GM23248 (cell line): Measurements from ENCODE around the gene SIPA1L3.

Source experiments
- EZH2 ChIP-seq: fragments of 200-600 bp; sonication (generic); IDR thresholded peaks from 2 replicates; pipeline ENCODE4 v1.6.1; 2018; ENCODE audit warnings: antibody characterized with exemption, mild to moderate bottlenecking; ENCODE audit not compliant: insufficient read depth, poor library complexity, severe bottlenecking
- EZH2phosphoT487 ChIP-seq: fragments of 200-600 bp; sonication (generic); IDR thresholded peaks from 2 replicates; pipeline ENCODE4 v1.6.1; 2018; ENCODE audit warnings: antibody characterized with exemption, moderate library complexity, mild to moderate bottlenecking, low read depth; ENCODE audit not compliant: insufficient read depth

DNA sequence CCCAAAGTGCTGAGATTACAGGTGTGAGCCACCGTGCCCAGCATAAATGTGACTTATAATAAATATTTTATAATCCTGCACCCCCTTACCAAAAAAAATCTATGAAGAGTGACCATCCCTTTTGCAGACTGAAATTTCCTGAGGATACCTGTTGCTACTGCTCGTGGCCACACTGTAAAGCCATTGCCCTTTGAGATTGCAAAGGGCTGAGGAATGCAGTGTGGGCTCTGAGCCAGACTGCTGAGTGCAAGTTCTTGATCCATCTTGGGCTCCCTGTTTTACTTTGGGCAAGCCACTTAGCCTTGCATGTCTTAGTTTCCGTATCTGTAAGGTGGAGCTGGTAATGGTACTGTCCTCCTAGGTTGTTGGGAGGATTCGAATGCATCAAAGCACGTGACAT lies 23.4 kb downstream of the SIPA1L3 start:
- TF ChIP-seq EZH2phosphoT487 (no peak), EZH2 (no peak)
